HepG2 (cell line): Measurements from ENCODE around the gene HNF1B. TPM values are rescaled to one million over a fixed set of nuclear protein-coding genes. Genes with fewer than 3 reads are reported as not detected.

ENCODE experiments used
- HES4 ChIP-seq: sonication (generic); formaldehyde crosslinking; IDR thresholded peaks from 2 replicates; pipeline ENCODE4 v1.9.0; 2021; ENCODE audit warnings: mild to moderate bottlenecking, missing genetic modification reagents, borderline replicate concordance
- HNRNPLL ChIP-seq: fragments of 200-400 bp; formaldehyde crosslinking; IDR thresholded peaks from 2 replicates; pipeline ENCODE4 v1.6.1; 2017; ENCODE audit warnings: mild to moderate bottlenecking, low read depth, low read length; ENCODE audit not compliant: poor library complexity, severe bottlenecking
- NRL ChIP-seq: sonication (generic); formaldehyde crosslinking; IDR thresholded peaks from 2 replicates; pipeline ENCODE4 v1.5.0; 2020; ENCODE audit warnings: missing genetic modification reagents, mild to moderate bottlenecking, moderate library complexity, borderline replicate concordance
- PHF20 ChIP-seq: sonication (generic); formaldehyde crosslinking; IDR thresholded peaks from 2 replicates; pipeline ENCODE4 v1.5.0; 2020; ENCODE audit warnings: mild to moderate bottlenecking, missing genetic modification reagents
- PHF8 ChIP-seq: sonication (generic); formaldehyde crosslinking; IDR thresholded peaks from 2 replicates; pipeline ENCODE4 v1.5.0; 2020; ENCODE audit warnings: missing genetic modification reagents
- SAFB2 ChIP-seq: sonication (generic); formaldehyde crosslinking; IDR thresholded peaks from 2 replicates; pipeline ENCODE4 v1.5.1; 2020; ENCODE audit warnings: missing genetic modification reagents, low read depth, mild to moderate bottlenecking, borderline replicate concordance
- SPEN ChIP-seq: sonication (generic); formaldehyde crosslinking; IDR thresholded peaks from 2 replicates; pipeline ENCODE4 v1.5.1; 2020; ENCODE audit warnings: low read depth, mild to moderate bottlenecking, missing genetic modification reagents
- YY1 ChIP-seq: IDR thresholded peaks from 2 replicates; pipeline ENCODE4 v1.6.1; 2011; ENCODE audit warnings: low read length, low read depth, moderate library complexity, mild to moderate bottlenecking; ENCODE audit not compliant: insufficient read depth, insufficient replicate concordance
- ZFP37 ChIP-seq: sonication (generic); formaldehyde crosslinking; IDR thresholded peaks from 2 replicates; pipeline ENCODE4 v1.4.0; 2020; ENCODE audit warnings: missing genetic modification reagents, borderline replicate concordance
- ZFY ChIP-seq: sonication (generic); formaldehyde crosslinking; IDR thresholded peaks from 2 replicates; pipeline ENCODE4 v1.4.0; 2020; ENCODE audit warnings: missing genetic modification reagents
- ZNF232 ChIP-seq: sonication (generic); formaldehyde crosslinking; IDR thresholded peaks from 2 replicates; pipeline ENCODE4 v1.4.0; 2020; ENCODE audit warnings: missing genetic modification reagents, borderline replicate concordance
- ZNF501 ChIP-seq: sonication (generic); formaldehyde crosslinking; IDR thresholded peaks from 2 replicates; pipeline ENCODE4 v1.5.1; 2020; ENCODE audit warnings: mild to moderate bottlenecking, moderate library complexity, missing genetic modification reagents
- polyA plus RNA-seq, 8 experiments: library from polyadenylated mRNA; depleted of rRNA in 3 of 8; stranded (reverse) in 7 of 8; unstranded in 1 of 8; fragments of >200 nt; fragmentation: Illumina TruSeq in 4 of 8; extraction: Trizol in 4 of 8; gene quantifications; 2 replicates each; pipeline versions ENCODE4 v1.2.1 to v1.2.3, GENCODE V29; 2011 to 2016; ENCODE audit warnings: low read depth in 4 of 8, missing spikeins in 1 of 8, mixed read lengths in 1 of 8; ENCODE audit not compliant: insufficient read depth in 1 of 8
- total RNA-seq, 5 experiments: library from RNA; depleted of rRNA; stranded (reverse); fragments of >200 nt; fragmentation: Illumina TruSeq; extraction: Trizol; gene quantifications; 2 replicates each; pipeline ENCODE4 v1.2.3, GENCODE V29; 2016; ENCODE audit warnings: low read depth in 1 of 5
- TF ChIP-seq, protein P1 (sequence below): sonication (generic); formaldehyde crosslinking; conservative IDR thresholded peaks from 2 replicates; pipeline ENCODE4 v1.4.0; 2020; ENCODE audit warnings: missing genetic modification reagents
- TF ChIP-seq, protein P2 (sequence below): sonication (generic); formaldehyde crosslinking; IDR thresholded peaks from 2 replicates; pipeline ENCODE4 v1.5.0; 2020; ENCODE audit warnings: missing genetic modification reagents
- TF ChIP-seq, protein P3 (sequence below): sonication (generic); formaldehyde crosslinking; IDR thresholded peaks from 2 replicates; pipeline ENCODE4 v1.4.0; 2020; ENCODE audit warnings: missing genetic modification reagents, borderline replicate concordance
- TF ChIP-seq, protein P4 (sequence below): sonication (generic); formaldehyde crosslinking; IDR thresholded peaks from 2 replicates; pipeline ENCODE4 v1.5.0; 2020; ENCODE audit warnings: mild to moderate bottlenecking, missing genetic modification reagents
- TF ChIP-seq, protein P5 (sequence below): sonication (generic); formaldehyde crosslinking; IDR thresholded peaks from 2 replicates; pipeline ENCODE4 v1.8.0; 2023; ENCODE audit warnings: mild to moderate bottlenecking, missing genetic modification reagents
- TF ChIP-seq, protein P6 (sequence below): sonication (generic); formaldehyde crosslinking; IDR thresholded peaks from 2 replicates; pipeline ENCODE4 v1.4.0; 2020; ENCODE audit warnings: missing genetic modification reagents, mild to moderate bottlenecking, borderline replicate concordance

HNF1B gene
- total and polyA plus RNA-seq, 2 of the 13 experiments (the other 11 are each of a cell fraction or from before 2014, with no cell fraction given): 1.9 to 5.3 TPM

DNA sequence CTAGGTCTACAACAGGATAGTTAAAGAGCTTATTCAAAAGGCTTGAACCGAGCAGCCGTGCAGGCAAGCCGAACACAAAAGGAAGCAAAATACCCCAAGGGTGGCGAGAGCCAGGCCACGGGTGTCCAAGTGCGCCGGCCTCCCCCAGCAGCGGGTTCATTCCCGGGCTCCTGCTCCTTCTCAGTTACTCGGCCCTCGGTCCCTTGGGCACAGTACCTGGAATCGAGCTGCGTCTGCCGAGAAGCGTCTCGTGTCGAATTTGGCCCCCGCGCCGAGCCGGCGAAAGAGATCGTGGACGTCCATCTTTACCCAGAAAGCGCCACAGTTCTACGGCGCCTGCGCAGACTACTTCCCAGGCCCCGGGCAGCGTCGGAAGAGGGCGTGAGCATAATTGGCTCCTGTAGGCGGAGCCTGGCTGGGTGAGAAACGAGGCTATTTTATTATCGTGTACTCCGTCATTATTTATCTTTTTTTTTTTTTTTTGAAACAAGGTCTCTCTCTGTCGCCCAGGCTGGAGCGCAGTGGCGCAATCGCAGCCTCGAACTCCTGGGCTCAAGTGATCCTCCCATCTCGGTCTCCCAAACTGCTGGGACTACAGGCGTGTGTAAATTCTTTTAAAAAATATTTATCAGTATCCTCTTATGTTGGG, 101.6 kb downstream of the HNF1B start, which contains the start of gene DDX52 (continued):
- TF ChIP-seq ZFY (peak; percentile 89), PHF8 (CRISPR knock-in tag) (peak; percentile 92), ZNF501 (peak; percentile 82), YY1 (peak; percentile 89), SAFB2 (no peak; the same call in 1 of the 2 replicates), ZFP37 (CRISPR knock-in tag) (no peak; the same call in 1 of the 2 replicates), NRL (CRISPR knock-in tag) (peak; percentile 72; the same call in 1 of the 2 replicates), PHF20 (CRISPR knock-in tag) (peak; percentile 61; the same call in 1 of the 2 replicates), HNRNPLL (peak; percentile 91), SPEN (peak; percentile 60), ZNF232 (CRISPR knock-in tag) (peak; percentile 78), HES4 (CRISPR knock-in tag) (peak; percentile 51; the same call in 1 of the 2 replicates)
- TF ChIP-seq, protein P1, sequence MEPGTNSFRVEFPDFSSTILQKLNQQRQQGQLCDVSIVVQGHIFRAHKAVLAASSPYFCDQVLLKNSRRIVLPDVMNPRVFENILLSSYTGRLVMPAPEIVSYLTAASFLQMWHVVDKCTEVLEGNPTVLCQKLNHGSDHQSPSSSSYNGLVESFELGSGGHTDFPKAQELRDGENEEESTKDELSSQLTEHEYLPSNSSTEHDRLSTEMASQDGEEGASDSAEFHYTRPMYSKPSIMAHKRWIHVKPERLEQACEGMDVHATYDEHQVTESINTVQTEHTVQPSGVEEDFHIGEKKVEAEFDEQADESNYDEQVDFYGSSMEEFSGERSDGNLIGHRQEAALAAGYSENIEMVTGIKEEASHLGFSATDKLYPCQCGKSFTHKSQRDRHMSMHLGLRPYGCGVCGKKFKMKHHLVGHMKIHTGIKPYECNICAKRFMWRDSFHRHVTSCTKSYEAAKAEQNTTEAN (CRISPR knock-in tag): 0 out of 2 replicates have a peak, but pooled peaks have one; percentile 43
- TF ChIP-seq, protein P2, sequence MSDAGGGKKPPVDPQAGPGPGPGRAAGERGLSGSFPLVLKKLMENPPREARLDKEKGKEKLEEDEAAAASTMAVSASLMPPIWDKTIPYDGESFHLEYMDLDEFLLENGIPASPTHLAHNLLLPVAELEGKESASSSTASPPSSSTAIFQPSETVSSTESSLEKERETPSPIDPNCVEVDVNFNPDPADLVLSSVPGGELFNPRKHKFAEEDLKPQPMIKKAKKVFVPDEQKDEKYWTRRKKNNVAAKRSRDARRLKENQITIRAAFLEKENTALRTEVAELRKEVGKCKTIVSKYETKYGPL (CRISPR knock-in tag): no peak
- TF ChIP-seq, protein P3, sequence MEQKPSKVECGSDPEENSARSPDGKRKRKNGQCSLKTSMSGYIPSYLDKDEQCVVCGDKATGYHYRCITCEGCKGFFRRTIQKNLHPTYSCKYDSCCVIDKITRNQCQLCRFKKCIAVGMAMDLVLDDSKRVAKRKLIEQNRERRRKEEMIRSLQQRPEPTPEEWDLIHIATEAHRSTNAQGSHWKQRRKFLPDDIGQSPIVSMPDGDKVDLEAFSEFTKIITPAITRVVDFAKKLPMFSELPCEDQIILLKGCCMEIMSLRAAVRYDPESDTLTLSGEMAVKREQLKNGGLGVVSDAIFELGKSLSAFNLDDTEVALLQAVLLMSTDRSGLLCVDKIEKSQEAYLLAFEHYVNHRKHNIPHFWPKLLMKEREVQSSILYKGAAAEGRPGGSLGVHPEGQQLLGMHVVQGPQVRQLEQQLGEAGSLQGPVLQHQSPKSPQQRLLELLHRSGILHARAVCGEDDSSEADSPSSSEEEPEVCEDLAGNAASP (CRISPR knock-in tag): no peak; the same call in 1 of the 2 replicates
- TF ChIP-seq, protein P4, sequence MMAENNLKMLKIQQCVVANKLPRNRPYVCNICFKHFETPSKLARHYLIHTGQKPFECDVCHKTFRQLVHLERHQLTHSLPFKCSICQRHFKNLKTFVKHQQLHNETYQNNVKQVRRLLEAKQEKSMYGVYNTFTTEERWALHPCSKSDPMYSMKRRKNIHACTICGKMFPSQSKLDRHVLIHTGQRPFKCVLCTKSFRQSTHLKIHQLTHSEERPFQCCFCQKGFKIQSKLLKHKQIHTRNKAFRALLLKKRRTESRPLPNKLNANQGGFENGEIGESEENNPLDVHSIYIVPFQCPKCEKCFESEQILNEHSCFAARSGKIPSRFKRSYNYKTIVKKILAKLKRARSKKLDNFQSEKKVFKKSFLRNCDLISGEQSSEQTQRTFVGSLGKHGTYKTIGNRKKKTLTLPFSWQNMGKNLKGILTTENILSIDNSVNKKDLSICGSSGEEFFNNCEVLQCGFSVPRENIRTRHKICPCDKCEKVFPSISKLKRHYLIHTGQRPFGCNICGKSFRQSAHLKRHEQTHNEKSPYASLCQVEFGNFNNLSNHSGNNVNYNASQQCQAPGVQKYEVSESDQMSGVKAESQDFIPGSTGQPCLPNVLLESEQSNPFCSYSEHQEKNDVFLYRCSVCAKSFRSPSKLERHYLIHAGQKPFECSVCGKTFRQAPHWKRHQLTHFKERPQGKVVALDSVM (CRISPR knock-in tag): peak; percentile 99
- TF ChIP-seq, protein P5, sequence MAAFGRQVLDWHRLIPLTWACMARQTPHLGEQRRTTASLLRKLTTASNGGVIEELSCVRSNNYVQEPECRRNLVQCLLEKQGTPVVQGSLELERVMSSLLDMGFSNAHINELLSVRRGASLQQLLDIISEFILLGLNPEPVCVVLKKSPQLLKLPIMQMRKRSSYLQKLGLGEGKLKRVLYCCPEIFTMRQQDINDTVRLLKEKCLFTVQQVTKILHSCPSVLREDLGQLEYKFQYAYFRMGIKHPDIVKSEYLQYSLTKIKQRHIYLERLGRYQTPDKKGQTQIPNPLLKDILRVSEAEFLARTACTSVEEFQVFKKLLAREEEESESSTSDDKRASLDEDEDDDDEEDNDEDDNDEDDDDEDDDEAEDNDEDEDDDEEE (CRISPR knock-in tag): 0 out of 2 replicates have a peak, but pooled peaks have one; percentile 39
- TF ChIP-seq, protein P6, sequence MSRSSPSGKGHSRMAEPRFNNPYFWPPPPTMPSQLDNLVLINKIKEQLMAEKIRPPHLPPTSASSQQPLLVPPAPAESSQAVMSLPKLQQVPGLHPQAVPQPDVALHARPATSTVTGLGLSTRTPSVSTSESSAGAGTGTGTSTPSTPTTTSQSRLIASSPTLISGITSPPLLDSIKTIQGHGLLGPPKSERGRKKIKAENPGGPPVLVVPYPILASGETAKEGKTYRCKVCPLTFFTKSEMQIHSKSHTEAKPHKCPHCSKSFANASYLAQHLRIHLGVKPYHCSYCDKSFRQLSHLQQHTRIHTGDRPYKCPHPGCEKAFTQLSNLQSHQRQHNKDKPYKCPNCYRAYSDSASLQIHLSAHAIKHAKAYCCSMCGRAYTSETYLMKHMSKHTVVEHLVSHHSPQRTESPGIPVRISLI (CRISPR knock-in tag): peak; percentile 90
